Measurements from ENCODE around the gene NUFIP1.
"Not testable (repeated sequence)": the region's sequence is repeated elsewhere in the genome, so short reads cannot be mapped to it uniquely, and the experiment has no call there.

Gene NUFIP1

DNA sequence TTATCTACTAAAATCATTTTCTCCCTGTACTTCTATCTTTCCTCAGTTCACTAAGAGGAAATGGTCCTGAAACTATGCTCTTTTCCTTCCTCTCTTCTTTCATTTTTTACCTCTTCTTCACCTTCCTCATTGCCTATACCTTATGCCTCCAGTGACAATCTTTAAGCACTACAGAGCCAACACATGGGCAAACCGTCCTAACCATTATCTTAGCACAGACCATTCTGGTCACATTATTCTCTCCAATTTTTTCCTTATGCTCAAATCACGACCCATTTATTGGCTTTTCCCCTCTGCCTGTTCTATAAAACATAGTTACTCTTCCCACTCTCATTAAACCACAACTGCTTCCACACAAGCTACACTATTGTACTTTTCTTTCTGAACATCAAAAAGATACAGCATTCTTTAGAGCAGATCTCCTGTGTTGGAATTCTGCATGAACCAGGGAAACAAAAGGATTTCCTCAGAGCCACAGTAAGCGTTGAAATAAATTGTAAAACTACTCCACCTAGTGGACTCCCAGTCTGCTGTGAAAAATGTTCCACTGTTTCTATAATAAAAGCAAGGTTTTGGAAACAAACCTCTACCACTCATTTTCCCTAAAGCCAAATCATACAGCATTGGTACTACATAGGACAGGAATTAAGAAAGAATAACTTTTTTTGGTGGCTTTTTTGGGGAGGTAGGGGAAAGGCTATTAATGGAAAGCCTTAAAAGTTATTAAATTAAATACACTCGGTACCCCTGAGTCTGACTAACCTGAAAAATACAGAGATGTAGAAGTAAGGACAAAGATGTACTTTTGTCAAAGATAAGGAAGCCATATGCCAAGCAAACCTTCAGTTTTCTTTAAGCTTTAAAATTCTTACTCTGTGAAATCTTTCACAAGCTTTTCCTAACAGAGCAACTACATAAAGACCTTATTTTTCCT, 19.5 kb downstream of the NUFIP1 start:
- DNase-seq = peak; percentile 58

DNA sequence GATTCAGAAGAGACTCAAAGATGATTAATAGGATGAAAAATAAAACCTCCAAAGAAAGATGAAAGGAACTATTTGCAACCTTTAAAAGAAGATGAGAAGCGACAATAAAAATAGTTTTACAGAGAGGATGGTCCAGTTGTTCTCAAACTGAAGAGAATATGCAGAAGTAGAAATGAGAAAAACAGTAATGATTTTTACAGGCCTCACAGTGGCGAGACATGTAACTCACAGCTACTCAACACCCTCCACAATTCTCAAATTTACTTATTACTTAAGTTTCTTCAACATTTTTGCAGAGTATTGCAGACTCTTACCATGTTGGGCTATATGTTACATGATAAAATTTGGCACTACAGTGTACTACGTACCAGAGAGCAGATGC, 20.8 kb downstream of the NUFIP1 start:
- DNase-seq = no peak

DNA sequence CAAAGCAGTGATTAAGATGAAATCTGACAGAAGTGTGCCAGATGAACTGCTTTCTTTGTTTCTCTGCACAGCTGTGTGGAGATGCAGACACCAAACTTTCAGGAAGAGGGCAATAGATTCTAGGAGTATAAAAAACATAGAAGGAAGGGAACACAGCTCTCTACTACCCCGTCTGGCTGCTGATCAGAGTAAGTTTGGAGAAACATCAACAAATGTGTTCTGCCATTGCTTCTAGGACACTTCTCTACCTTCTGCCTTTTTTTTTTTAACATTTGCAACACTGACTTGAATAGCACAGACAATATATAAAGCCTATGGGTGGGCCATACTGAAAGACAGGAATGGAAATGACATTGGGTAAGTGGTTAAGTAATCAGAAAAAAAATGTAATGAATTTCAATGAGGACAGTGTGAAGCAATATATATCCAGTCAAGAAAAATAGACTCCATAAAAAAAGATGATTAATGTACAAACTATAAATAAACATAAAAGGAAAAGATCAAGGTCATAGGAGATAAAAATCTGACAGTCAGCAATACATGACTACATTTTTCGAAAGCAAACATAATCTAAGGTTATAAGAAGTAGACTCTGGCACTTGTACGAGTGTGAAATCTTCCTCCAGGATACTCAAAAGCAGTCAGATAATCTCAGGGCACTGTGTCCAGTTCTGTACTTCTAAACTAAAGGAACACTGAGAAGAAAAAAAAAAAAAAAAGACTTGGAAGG, 21.4 kb downstream of the NUFIP1 start:
- DNase-seq = peak; percentile 20

DNA sequence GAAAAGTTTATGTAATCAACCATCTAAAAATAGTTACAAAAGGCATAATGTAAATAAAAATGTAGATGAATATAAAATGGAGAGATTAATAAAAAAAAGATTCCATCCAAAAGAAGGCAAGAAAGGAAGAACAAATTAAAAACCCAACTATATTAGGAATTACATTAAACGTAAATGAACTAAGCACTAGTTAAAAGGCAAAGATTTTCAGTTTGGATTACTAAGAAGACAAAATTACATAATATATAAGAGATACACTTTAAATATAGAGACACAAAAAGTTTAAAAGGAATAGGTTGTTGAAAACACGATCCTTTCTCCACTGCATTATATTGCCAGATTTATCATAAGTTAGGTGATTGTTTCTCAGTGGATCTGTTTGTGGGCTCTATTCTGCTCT, 27.3 kb downstream of the NUFIP1 start:
- no peak for DNase-seq

DNA sequence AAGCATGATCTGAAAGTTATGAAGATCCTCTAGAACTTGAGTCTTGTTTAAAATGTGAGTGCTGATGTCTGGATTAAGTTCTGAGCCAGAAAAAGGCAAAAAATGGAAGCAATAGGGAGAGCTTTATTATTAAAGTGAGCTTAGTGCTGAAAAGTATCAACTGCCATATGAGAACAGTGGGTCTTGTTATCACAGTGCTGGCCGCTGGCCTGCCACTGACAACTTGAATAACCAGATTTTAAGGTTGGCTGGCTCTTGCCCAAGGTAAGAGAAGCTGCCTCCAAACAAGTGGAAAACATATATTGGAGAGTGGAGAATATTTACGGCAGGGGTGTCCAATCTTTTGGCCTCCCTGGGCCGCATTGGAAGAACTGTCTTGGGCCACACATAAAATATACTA, 33.9 kb downstream of the NUFIP1 start:
- DNase-seq = no peak

- DNase-seq = no peak
Measured at GRCh38 chr13:44954224-44954623, 35.0 kb downstream of the NUFIP1 start.

DNA sequence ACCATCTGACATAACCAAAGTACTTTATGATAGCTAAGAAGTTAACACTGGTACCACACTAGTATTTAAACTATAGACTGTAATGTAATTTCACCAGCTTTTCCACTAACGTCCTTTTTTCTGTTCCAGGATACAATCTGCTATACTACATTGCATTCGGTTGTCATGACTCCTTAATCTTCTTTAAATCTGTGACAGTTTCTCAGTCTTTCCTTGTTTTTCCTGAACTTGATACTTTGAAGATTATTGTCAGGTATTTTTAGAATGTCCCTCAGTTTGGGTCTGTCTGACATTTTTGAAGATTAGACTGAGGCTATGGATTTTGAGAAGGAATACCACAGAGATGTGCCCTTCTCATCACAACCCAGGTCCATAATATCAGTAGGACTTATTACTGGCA, 36.6 kb downstream of the NUFIP1 start:
- DNase-seq = no peak

GRCh38 chr13:44951184-44951583, 38.1 kb downstream of the NUFIP1 start:
- peak; percentile 48 for DNase-seq

GRCh38 chr13:44943411-44943810, 45.9 kb downstream of the NUFIP1 start:
- DNase-seq = not testable (repeated sequence)

DNA sequence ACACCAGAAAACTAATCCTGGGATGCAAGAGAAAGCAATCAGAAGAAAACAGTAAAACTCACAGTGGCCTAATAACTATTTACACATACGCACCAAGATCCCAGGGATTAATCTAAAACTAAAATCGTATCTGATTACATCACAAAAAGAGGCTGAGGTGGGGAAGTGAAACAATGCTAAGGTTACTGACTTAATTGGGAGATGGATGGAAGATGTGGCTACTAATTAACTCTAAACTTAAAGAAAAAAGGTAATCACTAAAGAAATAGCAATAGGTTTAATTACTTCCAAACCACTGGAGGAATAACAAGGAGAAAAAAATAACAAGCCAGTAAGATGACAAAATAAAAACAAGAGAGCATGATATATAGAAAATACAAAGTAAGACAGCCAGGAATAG, 50.4 kb downstream of the NUFIP1 start:
- no peak for DNase-seq

DNA sequence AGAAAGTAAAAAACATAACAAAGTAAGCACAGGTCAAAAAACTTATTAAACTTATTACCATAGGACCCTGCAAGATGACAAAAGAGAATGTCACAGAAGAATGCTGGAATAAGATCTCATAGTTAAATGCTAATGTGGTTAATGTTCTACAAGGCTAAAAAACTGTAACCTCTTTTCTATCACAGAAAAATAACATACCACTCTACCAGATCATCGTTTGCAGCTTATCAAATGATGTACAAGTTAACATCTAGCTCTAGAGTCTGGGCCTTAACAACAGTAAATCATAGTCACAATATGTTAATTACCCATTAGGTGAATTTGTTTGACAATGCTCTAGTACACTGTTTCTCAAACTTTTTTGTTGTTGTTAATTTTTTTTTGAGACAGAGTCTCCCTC, 53.0 kb downstream of the NUFIP1 start:
- DNase-seq = no peak

- peak; percentile 71 for DNase-seq
Measured at GRCh38 chr13:44934724-44935123, 54.5 kb downstream of the NUFIP1 start.

DNA sequence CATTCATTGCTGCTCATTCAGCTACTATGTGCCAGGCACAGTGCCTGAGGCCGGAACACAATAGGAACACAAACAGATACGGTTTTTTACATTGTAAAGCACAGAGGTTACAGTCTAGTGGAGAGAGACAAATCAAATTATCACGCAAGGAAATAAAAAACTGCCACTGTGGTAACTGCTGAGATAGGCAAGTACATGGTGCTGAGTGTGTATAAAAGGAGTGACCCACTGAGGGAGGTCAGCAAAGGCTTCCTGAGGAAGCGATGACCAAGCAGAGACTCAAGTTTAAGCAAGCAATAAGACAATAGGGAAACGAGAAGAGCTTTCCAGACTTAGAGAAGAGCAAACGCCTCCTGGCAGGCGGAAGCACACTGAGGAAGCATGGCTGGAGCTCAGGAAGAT, 56.4 kb downstream of the NUFIP1 start:
- DNase-seq = no peak

DNA sequence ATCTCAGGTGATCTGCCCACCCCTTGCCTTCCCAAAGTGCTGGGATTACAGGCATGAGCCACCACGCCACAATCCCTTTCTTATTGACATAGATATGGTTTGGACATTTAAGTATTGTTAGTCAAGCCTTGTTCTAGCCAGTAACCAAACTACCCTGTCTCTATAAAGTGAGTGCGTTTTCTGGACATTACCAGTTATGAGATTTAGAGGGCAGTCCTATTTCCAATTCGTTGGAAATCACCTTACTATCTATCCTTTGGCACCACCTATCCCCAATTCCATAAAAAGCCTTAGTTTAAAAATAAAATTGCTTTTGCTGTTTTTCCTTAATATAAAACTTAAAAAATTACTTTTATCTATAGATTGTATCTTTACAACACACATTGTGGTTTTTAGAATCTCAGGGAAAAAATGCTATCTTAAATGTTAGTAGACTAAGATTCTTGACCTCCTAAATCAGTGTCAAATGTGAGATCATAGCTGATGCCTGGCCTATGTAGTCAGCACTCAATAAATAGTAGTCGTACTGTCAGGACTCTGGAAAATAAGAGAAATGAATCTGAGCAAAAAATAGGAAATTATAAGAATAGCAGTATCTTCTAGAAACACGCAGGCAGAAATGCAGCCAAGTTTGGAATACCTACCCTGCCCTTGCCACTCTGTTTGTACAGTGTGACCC, 57.0 kb downstream of the NUFIP1 start:
- peak; percentile 57 for DNase-seq

DNA sequence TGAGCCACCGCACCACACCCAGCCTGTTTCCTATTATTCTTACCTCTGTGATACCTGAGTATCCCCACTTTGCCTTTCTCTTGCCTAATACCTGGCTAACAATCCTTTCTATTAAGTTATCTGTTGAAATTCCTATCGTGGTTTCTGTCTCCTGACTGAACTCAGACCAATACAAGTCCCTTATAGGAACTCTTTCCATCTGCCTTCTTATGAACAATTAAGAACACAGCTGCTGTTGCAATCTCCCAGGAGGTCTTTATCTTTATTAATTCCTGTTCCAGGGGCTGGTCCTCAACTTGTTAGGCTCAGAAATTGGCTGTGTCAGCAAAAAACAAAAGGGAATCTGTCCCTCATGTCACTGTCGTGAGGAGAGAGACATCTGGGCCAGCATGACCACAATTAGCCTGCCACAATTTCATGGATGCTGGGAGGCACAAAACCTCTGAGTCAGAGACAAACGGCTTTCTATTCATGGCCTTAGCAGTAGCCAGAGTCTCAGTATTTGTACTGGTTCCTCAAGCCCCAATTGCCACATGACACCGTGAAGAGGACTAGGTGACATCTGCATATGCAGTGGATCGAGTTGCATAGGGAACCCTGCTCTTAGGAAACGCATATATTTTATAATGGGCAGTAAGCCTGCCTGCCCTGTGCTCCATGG, 58.2 kb downstream of the NUFIP1 start:
- peak; percentile 11 for DNase-seq

- DNase-seq = no peak
Measured at GRCh38 chr13:44930280-44930679, 59.0 kb downstream of the NUFIP1 start.

GRCh38 chr13:44929692-44930091, 59.6 kb downstream of the NUFIP1 start:
- no peak for DNase-seq

DNA sequence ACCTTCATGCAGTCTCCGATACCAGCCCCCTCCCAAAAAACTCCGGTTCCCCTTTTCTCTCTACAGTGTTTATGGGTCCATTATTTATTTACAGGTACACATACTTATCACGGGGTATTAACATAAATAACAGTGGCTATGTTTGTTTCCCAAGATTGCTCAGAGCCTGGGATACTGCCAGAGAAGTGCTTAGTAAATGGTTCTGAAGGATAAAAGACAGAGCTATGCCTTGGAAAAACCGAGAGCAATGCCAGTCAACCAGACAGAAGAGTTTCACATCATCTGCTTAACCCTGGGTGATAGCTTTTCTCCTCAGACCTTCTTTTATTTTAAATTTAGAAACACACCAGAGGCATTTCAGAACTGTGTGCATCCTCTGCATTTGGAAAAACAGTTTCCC, 61.3 kb downstream of the NUFIP1 start:
- DNase-seq = no peak

DNA sequence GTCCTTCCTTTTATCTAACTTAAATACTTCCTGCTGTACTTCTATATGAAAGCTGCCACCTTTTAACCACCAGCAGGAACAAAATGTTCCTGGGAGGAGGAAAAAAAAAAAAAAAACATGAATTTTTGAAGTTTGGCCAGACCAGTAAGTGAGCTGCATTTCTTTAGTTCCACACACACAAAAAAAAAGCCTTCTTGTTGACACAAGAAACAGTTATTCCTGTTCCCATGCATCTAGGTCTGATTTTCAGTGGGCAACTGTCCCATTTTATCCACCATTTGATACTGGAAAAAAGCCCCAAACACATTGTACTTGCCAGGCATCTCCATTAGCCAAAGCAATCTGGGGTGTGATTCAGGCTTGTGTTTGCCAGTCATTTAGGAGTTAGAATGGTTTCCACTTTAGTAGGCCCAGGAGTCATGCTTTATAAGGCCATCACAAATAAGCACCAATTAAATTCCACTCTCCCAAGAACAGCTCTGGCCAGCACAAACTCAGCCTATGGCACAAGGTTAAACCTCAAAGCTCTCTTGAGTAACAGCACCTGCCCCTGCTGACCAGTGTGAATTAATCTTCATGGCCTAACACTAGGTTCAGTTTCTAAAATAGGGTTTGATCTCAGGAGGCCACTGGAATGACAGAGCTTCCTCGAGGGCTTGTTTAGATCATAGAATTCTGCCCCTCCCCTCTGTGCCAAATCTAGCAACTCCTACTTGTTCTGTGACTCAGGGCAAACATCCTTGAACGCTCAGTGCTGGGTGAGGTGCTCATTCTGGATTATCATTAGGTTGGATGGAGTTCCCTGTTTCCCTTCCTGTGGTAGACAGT, 67.1 kb downstream of the NUFIP1 start:
- DNase-seq = peak; percentile 70

DNA sequence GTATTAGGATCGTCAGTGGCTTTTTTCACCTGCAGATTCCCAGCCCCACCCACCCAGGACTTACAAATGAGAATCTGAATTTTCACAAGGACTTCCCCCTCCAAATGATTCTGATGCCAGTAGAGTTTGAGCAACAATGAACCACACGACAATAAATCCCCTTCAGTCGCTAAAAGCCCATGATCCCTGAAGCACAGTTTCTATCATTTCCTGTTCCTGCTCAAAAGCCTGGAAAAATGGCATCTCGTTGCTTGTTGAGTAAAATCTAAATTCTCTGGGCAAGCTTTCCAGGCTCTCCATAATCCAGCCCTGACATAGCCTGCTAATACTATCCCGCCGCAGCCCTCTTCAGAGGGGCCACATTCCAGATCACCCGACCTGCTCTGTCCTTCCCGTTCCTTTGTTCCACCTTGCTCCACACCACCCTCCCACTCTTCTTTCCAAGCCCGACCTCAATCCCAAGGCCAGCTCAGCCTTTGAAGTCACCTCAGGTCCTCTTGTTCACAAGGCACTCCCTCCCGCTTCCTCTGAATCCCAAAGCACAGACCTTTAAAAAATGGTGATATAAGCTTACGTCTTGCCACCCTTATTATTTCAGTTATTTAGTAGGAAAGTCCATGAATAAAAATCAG, 67.9 kb downstream of the NUFIP1 start:
- no peak for DNase-seq

GRCh38 chr13:44920013-44920412, 69.3 kb downstream of the NUFIP1 start:
- no peak for DNase-seq

All from fibroblast of skin of abdomen (primary cell).